Right atrium auricular region (tissue), 2 donors: ENCODE measurements around the gene CBX8. TPM values are rescaled to one million over a fixed set of nuclear protein-coding genes. Genes with fewer than 3 reads are reported as not detected.

Experiments used
- DNase-seq: peaks from one replicate; pipeline ENCODE4 v3.0.0-alpha.2; 2019; ENCODE audit warnings: low spot score
- H3K27ac ChIP-seq, 2 donors: fragments of 200-600 bp; sonication (generic); 1 replicate in 1 of 2; 2 replicates in 1 of 2; pipeline ENCODE4 v1.5.1; 2016 to 2019
- H3K27me3 ChIP-seq, 2 donors: fragments of 200-600 bp; sonication (generic); one replicate each; pipeline versions ENCODE4 v1.5.1 to v1.6.0; 2017 to 2019
- H3K36me3 ChIP-seq: fragments of 200-600 bp; sonication (generic); one replicate; pipeline ENCODE4 v1.5.1; 2016
- H3K4me1 ChIP-seq, 2 donors: fragments of 200-600 bp; sonication (generic); one replicate each; pipeline versions ENCODE4 v1.5.1 to v1.6.0; 2017 to 2019
- H3K4me3 ChIP-seq, 2 donors: fragments of 200-600 bp; sonication (generic); 1 replicate in 1 of 2; 2 replicates in 1 of 2; pipeline ENCODE4 v1.5.1; 2017 to 2019; ENCODE audit warnings: mild to moderate bottlenecking in 1 of 2, moderate library complexity in 1 of 2
- H3K9me3 ChIP-seq, 2 donors: fragments of 200-600 bp; sonication (generic); one replicate each; pipeline ENCODE4 v1.5.1; 2019
- total RNA-seq, 2 donors: library from RNA; depleted of rRNA; stranded (reverse); fragments of >200 nt; gene quantifications; one replicate each; pipeline ENCODE4 v1.1.0, GENCODE V29; 2016
- TF ChIP-seq, protein P1 (sequence below), 2 donors: fragments of 200-600 bp; sonication (generic); IDR thresholded peaks; one replicate each; pipeline ENCODE4 v1.5.1; 2019; ENCODE audit warnings: antibody characterized with exemption in 2 of 2

CBX8 gene
- total RNA-seq, 2 donors from 2014 or later, result 2.7 to 3.0 TPM

DNA sequence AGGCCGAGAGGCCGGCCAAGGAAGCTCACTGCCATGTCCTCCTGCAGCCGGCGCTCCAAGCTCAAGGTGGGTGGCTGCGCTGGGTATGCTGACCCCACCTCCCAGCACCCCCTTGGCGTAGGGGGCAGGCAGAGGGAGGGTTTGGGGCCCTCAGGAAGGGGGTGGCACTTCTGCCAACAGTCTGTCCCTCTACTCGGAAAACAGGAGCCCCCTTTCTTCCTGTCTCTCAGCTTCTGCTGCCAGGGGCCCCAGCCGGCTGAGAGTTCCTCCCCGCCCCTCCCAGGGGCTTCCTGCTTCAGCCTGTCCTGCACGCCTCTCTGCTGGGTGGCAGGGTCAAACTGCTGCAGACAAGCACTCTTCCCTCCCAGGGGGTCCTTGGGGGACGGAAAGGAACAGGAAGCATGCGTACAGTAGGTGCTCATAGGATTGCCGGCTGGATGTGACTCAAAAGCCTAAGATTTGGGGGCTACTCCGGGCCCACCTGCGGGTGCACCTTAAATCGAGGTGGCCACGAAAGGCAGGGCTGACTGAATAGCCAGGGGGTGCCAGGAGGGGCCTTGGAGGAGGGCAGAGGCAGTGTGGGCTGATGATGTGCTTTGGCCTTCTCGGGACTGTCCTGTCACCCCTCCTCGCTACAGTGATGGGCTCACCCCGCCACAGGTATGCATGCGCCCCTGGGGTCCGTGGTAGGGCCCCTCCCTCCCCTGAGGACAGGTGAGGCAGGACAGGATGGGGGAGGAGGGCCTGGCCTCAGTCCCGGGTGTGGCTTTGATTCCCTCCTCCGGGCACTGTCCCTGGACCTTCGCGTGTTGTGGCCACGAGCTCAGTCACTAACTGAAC lies 14.9 kb downstream of the CBX8 start:
- no peaks in the 10 kb centered on the region for H3K9me3 ChIP-seq
- no peak overlapping the region for H3K27ac ChIP-seq
- DNase-seq, result no peak
- no peaks in the 10 kb centered on the region for H3K27me3 ChIP-seq
- no peaks in the 10 kb centered on the region for H3K36me3 ChIP-seq
- H3K4me1 ChIP-seq, result peaks cover 0 to 27% of the 10 kb centered on the region in 2 donors
- TF ChIP-seq, protein P1, sequence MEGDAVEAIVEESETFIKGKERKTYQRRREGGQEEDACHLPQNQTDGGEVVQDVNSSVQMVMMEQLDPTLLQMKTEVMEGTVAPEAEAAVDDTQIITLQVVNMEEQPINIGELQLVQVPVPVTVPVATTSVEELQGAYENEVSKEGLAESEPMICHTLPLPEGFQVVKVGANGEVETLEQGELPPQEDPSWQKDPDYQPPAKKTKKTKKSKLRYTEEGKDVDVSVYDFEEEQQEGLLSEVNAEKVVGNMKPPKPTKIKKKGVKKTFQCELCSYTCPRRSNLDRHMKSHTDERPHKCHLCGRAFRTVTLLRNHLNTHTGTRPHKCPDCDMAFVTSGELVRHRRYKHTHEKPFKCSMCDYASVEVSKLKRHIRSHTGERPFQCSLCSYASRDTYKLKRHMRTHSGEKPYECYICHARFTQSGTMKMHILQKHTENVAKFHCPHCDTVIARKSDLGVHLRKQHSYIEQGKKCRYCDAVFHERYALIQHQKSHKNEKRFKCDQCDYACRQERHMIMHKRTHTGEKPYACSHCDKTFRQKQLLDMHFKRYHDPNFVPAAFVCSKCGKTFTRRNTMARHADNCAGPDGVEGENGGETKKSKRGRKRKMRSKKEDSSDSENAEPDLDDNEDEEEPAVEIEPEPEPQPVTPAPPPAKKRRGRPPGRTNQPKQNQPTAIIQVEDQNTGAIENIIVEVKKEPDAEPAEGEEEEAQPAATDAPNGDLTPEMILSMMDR (IDR thresholded peaks at IDR 0.05), result no peak
- no peak overlapping the region for H3K4me3 ChIP-seq

- TF ChIP-seq, protein P1 (IDR thresholded peaks at IDR 0.05), result no peak
- Histone ChIP-seq H3K9me3 (no peaks in the 10 kb centered on the region), H3K27ac (no peak overlapping the region), H3K36me3 (no peaks in the 10 kb centered on the region), H3K4me1 (peaks cover 0 to 28% of the 10 kb centered on the region in 2 donors), H3K4me3 (no peak overlapping the region), H3K27me3 (no peaks in the 10 kb centered on the region)
- DNase-seq, result no peak
Measured at GRCh38 chr17:79781012-79781650, 15.7 kb downstream of the CBX8 start.

DNA sequence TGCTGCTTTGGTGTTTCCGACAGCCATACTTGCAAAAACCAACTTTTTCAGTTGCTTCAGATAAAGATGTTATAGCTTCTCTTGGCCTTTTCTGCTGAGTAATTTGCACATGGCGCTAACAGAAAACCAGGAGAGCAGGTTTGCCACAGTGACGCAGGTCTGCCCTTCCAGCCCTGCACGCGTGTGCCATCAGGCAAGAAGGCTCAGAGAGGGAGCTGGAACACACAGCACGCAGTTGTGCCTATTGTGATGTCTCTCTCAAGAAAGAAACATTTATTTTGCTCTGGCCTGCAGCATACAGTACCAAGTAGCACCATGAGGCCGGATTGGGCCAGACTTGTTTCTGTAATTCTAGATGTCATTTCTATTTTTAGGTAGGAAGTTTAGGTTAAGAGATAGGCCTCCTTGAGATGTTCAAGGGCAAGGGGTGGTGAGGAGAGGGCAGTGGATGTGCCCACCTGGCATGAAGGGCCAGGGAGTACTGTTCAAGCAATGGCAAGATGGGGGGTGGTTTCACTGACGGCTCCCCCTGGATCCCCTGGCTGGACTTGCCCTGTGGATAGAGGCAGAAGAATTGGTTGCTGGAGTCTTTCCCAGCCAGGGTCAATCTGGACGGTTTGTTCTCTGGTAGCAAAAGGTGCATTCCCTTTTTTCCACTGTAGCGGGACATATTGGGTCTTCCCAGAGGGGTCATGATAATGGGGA lies 17.1 kb downstream of the CBX8 start:
- Histone ChIP-seq H3K27ac (no peak overlapping the region), H3K4me1 (peaks cover 0 to 25% of the 10 kb centered on the region in 2 donors), H3K4me3 (no peak overlapping the region), H3K27me3 (peaks cover 0 to 5% of the 10 kb centered on the region in 2 donors), H3K36me3 (no peaks in the 10 kb centered on the region), H3K9me3 (no peaks in the 10 kb centered on the region)
- TF ChIP-seq, protein P1 (IDR thresholded peaks at IDR 0.05), result no peak
- no peak for DNase-seq

- Histone ChIP-seq H3K4me3 (peak overlapping the region in 1 of 2 donors; percentile 79), H3K27ac (no peak overlapping the region), H3K27me3 (peaks cover 0 to 5% of the 10 kb centered on the region in 2 donors), H3K36me3 (no peaks in the 10 kb centered on the region), H3K4me1 (peaks cover 0 to 25% of the 10 kb centered on the region in 2 donors), H3K9me3 (no peaks in the 10 kb centered on the region)
- no peak for DNase-seq
- TF ChIP-seq, protein P1 (IDR thresholded peaks at IDR 0.05), result no peak
Measured at GRCh38 chr17:79779084-79779529, 17.8 kb downstream of the CBX8 start.

GRCh38 chr17:79778504-79779083 lies 18.3 kb downstream of the CBX8 start:
- H3K4me1 ChIP-seq, result peaks cover 0 to 25% of the 10 kb centered on the region in 2 donors
- H3K9me3 ChIP-seq, result no peaks in the 10 kb centered on the region
- H3K27ac ChIP-seq, result peak overlapping the region; percentile 35 to 58
- peaks cover 0 to 5% of the 10 kb centered on the region in 2 donors for H3K27me3 ChIP-seq
- no peak for DNase-seq
- H3K4me3 ChIP-seq, result peak overlapping the region; percentile 73 to 79
- H3K36me3 ChIP-seq, result no peaks in the 10 kb centered on the region
- TF ChIP-seq, protein P1 (IDR thresholded peaks at IDR 0.05), result no peak
